ENCODE data around the gene EGR2.

Gene EGR2

DNA sequence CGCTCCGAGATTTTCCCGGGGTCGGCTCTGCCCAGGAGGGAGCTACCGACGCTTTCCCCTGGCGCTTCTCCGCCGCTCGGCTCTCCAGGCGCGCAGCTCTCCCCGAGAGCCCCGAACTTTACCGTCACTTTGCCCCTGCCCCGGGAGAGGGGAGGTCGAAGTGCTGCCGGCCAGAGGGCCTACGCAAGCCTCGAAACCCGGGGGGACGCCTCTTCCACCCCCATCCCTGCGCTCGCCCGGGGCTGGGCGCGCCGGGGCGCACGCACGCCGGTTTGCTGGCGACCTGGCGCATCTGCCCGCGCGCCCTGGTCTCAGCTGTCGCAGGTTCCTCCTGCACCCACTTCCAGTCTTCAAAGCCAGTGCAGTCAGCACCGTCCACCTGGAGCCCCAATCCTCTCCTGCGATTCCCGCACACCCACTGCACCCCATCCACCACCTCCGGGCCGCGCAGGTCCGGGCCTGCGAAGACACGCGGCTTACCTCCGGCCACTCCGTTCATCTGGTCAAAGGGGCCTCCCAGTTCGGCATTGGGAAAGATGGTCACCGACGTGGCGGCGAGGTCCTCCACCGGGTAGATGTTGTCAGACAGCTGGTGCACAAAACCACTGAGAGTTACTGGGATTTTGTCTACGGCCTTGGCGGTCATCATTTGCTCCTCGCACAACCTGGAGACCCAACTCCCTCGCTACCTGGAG lies 638 bp downstream of the EGR2 start:
- Histone ChIP-seq H3K36me3 (ENCODE audit: control insufficient read depth in 4 of 4, insufficient read depth in 4 of 4, low read length in 3 of 4) (no peaks in the 10 kb centered on the region), H3K27ac (ENCODE audit: insufficient read depth in 1 of 2, low read depth in 1 of 2, low read length in 2 of 2, poor library complexity in 1 of 2, severe bottlenecking in 2 of 2) (no peak overlapping the region), H3K9me3 (ENCODE audit: control extremely low read depth in 1 of 5, control insufficient read depth in 4 of 5, insufficient read depth in 2 of 5, low read depth in 1 of 5, low read length in 4 of 5) (no peaks in the 10 kb centered on the region), H3K4me1 (ENCODE audit: control extremely low read depth in 1 of 4, control insufficient read depth in 4 of 4, insufficient read depth in 4 of 4, low read length in 3 of 4) (peaks cover 0 to 41% (median 39%) of the 10 kb centered on the region in 4 experiments), H3K4me3 (ENCODE audit: control insufficient read depth in 1 of 7, extremely low read depth in 1 of 7, insufficient read depth in 4 of 7, low read depth in 2 of 7, low read length in 6 of 7) (peak overlapping the region in 6 of 7 experiments; percentile 65 to 91 (median 84)), H3K27me3 (replicated peaks in 2 of 5; ENCODE audit: control insufficient read depth in 4 of 5, insufficient read depth in 5 of 5, low read length in 4 of 5) (peaks cover 2 to 62% (median 37%) of the 10 kb centered on the region in 5 experiments)
- CTCF ChIA-PET = interaction anchor here (1.2 to 6.6 kb wide), 4 partner anchors 10 to 205 kb away, joined by 3 to 68 read pairs (median 20); partner anchors contain the start of gene ADO
- WGBS (ENCODE audit: insufficient coverage) = under 1% methylated on average over 49 of the region's 60 CpGs
- POLR2A ChIA-PET = interaction anchor here (0.6 kb wide), 1 partner anchor 916 kb away, joined by 3 read pairs; no protein-coding TSS in a partner anchor
- peak; percentile 7 to 48 (median 27) for DNase-seq

GRCh38 chr10:62814756-62815380 lies 1.3 kb downstream of the EGR2 start:
- H3K9me3 ChIP-seq (ENCODE audit: control extremely low read depth in 1 of 5, control insufficient read depth in 4 of 5, insufficient read depth in 2 of 5, low read depth in 1 of 5, low read length in 4 of 5) = no peaks in the 10 kb centered on the region
- no peaks in the 10 kb centered on the region for H3K36me3 ChIP-seq (ENCODE audit: control insufficient read depth in 4 of 4, insufficient read depth in 4 of 4, low read length in 3 of 4)
- H3K27me3 ChIP-seq (replicated peaks in 2 of 5; ENCODE audit: control insufficient read depth in 4 of 5, insufficient read depth in 5 of 5, low read length in 4 of 5) = peaks cover 0 to 55% (median 34%) of the 10 kb centered on the region in 5 experiments
- peaks cover 0 to 41% (median 39%) of the 10 kb centered on the region in 4 experiments for H3K4me1 ChIP-seq (ENCODE audit: control extremely low read depth in 1 of 4, control insufficient read depth in 4 of 4, insufficient read depth in 4 of 4, low read length in 3 of 4)
- ChIA-PET POLR2A (no interaction called here), CTCF (interaction anchor here (1.0 to 4.1 kb wide), 4 partner anchors 9 to 342 kb away, joined by 3 to 32 read pairs (median 4); partner anchors contain the start of gene ADO)
- no peak for DNase-seq
- 6% methylated on average over 31 of the region's 54 CpGs for WGBS (ENCODE audit: insufficient coverage)
- H3K27ac ChIP-seq (ENCODE audit: insufficient read depth in 1 of 2, low read depth in 1 of 2, low read length in 2 of 2, poor library complexity in 1 of 2, severe bottlenecking in 2 of 2) = no peak overlapping the region
- H3K4me3 ChIP-seq (ENCODE audit: control insufficient read depth in 1 of 7, extremely low read depth in 1 of 7, insufficient read depth in 4 of 7, low read depth in 2 of 7, low read length in 6 of 7) = peak overlapping the region in 6 of 7 experiments; percentile 65 to 91 (median 84)

DNA sequence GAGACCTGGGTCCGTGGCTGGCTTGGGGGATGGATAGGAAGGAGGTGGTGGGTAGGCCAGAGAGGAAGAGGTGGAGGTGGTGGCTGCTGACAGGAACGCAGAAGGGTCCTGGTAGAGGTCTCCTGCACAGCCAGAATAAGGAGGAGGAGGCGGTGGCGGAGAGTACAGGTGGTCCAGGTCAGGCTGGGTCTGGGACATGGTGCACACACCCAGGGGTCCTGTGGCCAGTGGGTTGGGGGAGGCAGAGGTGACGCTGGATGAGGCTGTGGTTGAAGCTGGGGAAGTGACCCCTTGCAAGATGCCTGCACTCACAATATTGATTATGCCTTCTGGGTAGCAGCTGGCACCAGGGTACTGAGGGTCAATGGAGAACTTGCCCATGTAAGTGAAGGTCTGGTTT lies 2.2 kb downstream of the EGR2 start:
- H3K4me1 ChIP-seq (ENCODE audit: control extremely low read depth in 1 of 4, control insufficient read depth in 4 of 4, insufficient read depth in 4 of 4, low read length in 3 of 4) = peaks cover 0 to 39% (median 36%) of the 10 kb centered on the region in 4 experiments
- DNase-seq = no peak
- WGBS (ENCODE audit: insufficient coverage) = 97% methylated on average over 5 of the region's 5 CpGs
- H3K4me3 ChIP-seq (ENCODE audit: control insufficient read depth in 1 of 7, extremely low read depth in 1 of 7, insufficient read depth in 4 of 7, low read depth in 2 of 7, low read length in 6 of 7) = no peak overlapping the region
- H3K27me3 ChIP-seq (replicated peaks in 2 of 5; ENCODE audit: control insufficient read depth in 4 of 5, insufficient read depth in 5 of 5, low read length in 4 of 5) = peaks cover 0 to 46% (median 27%) of the 10 kb centered on the region in 5 experiments
- no peak overlapping the region for H3K27ac ChIP-seq (ENCODE audit: insufficient read depth in 1 of 2, low read depth in 1 of 2, low read length in 2 of 2, poor library complexity in 1 of 2, severe bottlenecking in 2 of 2)
- ChIA-PET CTCF (interaction anchor here (1.0 to 1.5 kb wide), 2 partner anchors 9 to 343 kb away, joined by 3 to 4 read pairs; no protein-coding TSS in a partner anchor), POLR2A (no interaction called here)
- H3K9me3 ChIP-seq (ENCODE audit: control extremely low read depth in 1 of 5, control insufficient read depth in 4 of 5, insufficient read depth in 2 of 5, low read depth in 1 of 5, low read length in 4 of 5) = no peaks in the 10 kb centered on the region
- peaks cover 0 to under 1% (median 0%) of the 10 kb centered on the region in 4 experiments for H3K36me3 ChIP-seq (ENCODE audit: control insufficient read depth in 4 of 4, insufficient read depth in 4 of 4, low read length in 3 of 4)

- Histone ChIP-seq H3K36me3 (ENCODE audit: control insufficient read depth in 4 of 4, insufficient read depth in 4 of 4, low read length in 3 of 4) (peaks cover 0 to 6% (median under 1%) of the 10 kb centered on the region in 4 experiments), H3K4me1 (ENCODE audit: control extremely low read depth in 1 of 4, control insufficient read depth in 4 of 4, insufficient read depth in 4 of 4, low read length in 3 of 4) (peaks cover 0 to 36% (median 33%) of the 10 kb centered on the region in 4 experiments), H3K9me3 (ENCODE audit: control extremely low read depth in 1 of 5, control insufficient read depth in 4 of 5, insufficient read depth in 2 of 5, low read depth in 1 of 5, low read length in 4 of 5) (no peaks in the 10 kb centered on the region), H3K4me3 (ENCODE audit: control insufficient read depth in 1 of 7, extremely low read depth in 1 of 7, insufficient read depth in 4 of 7, low read depth in 2 of 7, low read length in 6 of 7) (no peak overlapping the region), H3K27me3 (replicated peaks in 2 of 5; ENCODE audit: control insufficient read depth in 4 of 5, insufficient read depth in 5 of 5, low read length in 4 of 5) (peaks cover 0 to 41% (median 24%) of the 10 kb centered on the region in 5 experiments), H3K27ac (ENCODE audit: insufficient read depth in 1 of 2, low read depth in 1 of 2, low read length in 2 of 2, poor library complexity in 1 of 2, severe bottlenecking in 2 of 2) (no peak overlapping the region)
- ChIA-PET CTCF (interaction anchor here (0.6 to 1.5 kb wide), 3 partner anchors 28 to 344 kb away, joined by 3 to 4 read pairs (median 3); no protein-coding TSS in a partner anchor), POLR2A (no interaction called here)
- 93% methylated on average over 27 of the region's 27 CpGs for whole genome bisulfite sequencing (ENCODE audit: insufficient coverage)
- no peak for DNase-seq
These were observed 2.7 kb downstream of the EGR2 start for GRCh38 chr10:62813453-62813852.

- peaks cover 0 to 8% (median 2%) of the 10 kb centered on the region in 4 experiments for H3K36me3 ChIP-seq (ENCODE audit: control insufficient read depth in 4 of 4, insufficient read depth in 4 of 4, low read length in 3 of 4)
- H3K27me3 ChIP-seq (replicated peaks in 2 of 5; ENCODE audit: control insufficient read depth in 4 of 5, insufficient read depth in 5 of 5, low read length in 4 of 5) = peaks cover 0 to 36% (median 24%) of the 10 kb centered on the region in 5 experiments
- POLR2A ChIA-PET = no interaction called here
- CTCF ChIA-PET = interaction anchor here (0.6 to 1.5 kb wide), 3 partner anchors 28 to 344 kb away, joined by 3 to 4 read pairs (median 3); no protein-coding TSS in a partner anchor
- H3K27ac ChIP-seq (ENCODE audit: insufficient read depth in 1 of 2, low read depth in 1 of 2, low read length in 2 of 2, poor library complexity in 1 of 2, severe bottlenecking in 2 of 2) = no peak overlapping the region
- DNase-seq = no peak
- no peaks in the 10 kb centered on the region for H3K9me3 ChIP-seq (ENCODE audit: control extremely low read depth in 1 of 5, control insufficient read depth in 4 of 5, insufficient read depth in 2 of 5, low read depth in 1 of 5, low read length in 4 of 5)
- no peak overlapping the region for H3K4me3 ChIP-seq (ENCODE audit: control insufficient read depth in 1 of 7, extremely low read depth in 1 of 7, insufficient read depth in 4 of 7, low read depth in 2 of 7, low read length in 6 of 7)
- 94% methylated on average over 12 of the region's 13 CpGs for WGBS (ENCODE audit: insufficient coverage)
- peaks cover 0 to 30% (median 28%) of the 10 kb centered on the region in 4 experiments for H3K4me1 ChIP-seq (ENCODE audit: control extremely low read depth in 1 of 4, control insufficient read depth in 4 of 4, insufficient read depth in 4 of 4, low read length in 3 of 4)
These were observed 3.3 kb downstream of the EGR2 start for GRCh38 chr10:62812672-62813439.

DNA sequence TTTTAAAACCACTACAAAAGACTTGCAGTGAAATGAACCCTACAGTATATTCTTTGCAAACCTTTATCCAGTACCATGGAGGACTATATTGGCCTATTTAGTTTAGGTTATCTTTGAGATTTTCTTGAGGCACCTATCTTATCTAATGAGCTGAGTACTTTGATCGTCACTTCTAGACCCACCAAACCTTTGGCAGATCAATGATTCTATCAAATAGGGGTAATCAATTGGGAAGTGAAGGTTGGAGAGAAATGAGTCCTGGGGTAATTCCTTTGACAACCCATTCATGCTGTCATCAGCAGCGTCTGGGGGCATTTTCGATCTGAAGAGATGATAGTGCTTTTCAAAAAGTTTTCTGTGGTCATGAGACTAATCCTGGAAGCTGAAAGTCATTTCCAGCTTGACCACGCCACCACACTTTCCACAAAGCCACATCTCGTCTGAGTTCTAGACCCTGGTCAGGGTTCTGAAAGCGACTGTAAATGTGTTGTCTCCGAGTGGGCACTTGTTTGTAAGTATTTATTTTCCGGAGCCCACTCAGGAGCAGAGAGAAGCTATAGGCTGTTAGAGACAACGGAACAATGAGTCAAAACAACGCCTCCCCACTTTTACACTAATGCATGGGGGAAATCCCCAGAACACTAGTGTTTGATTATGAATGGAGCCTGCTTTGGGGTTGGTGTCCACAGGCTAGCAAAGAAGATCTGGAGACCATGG lies 4.8 kb downstream of the EGR2 start:
- H3K4me1 ChIP-seq (ENCODE audit: control extremely low read depth in 1 of 4, control insufficient read depth in 4 of 4, insufficient read depth in 4 of 4, low read length in 3 of 4) = peaks cover 6 to 25% (median 23%) of the 10 kb centered on the region in 4 experiments
- 99% methylated on average over 9 of the region's 10 CpGs for WGBS (ENCODE audit: insufficient coverage)
- no peak overlapping the region for H3K4me3 ChIP-seq (ENCODE audit: control insufficient read depth in 1 of 7, extremely low read depth in 1 of 7, insufficient read depth in 4 of 7, low read depth in 2 of 7, low read length in 6 of 7)
- no peak overlapping the region for H3K27ac ChIP-seq (ENCODE audit: insufficient read depth in 1 of 2, low read depth in 1 of 2, low read length in 2 of 2, poor library complexity in 1 of 2, severe bottlenecking in 2 of 2)
- CTCF ChIA-PET = no interaction called here
- DNase-seq = no peak
- H3K36me3 ChIP-seq (ENCODE audit: control insufficient read depth in 4 of 4, insufficient read depth in 4 of 4, low read length in 3 of 4) = peaks cover 0 to 8% (median 2%) of the 10 kb centered on the region in 4 experiments
- H3K9me3 ChIP-seq (ENCODE audit: control extremely low read depth in 1 of 5, control insufficient read depth in 4 of 5, insufficient read depth in 2 of 5, low read depth in 1 of 5, low read length in 4 of 5) = no peaks in the 10 kb centered on the region
- H3K27me3 ChIP-seq (replicated peaks in 2 of 5; ENCODE audit: control insufficient read depth in 4 of 5, insufficient read depth in 5 of 5, low read length in 4 of 5) = peaks cover 0 to 36% (median 24%) of the 10 kb centered on the region in 5 experiments
- POLR2A ChIA-PET = no interaction called here
